D721Med (cell line): ENCODE measurements around the gene ENAH.
"Not testable (repeated sequence)": the region's sequence is repeated elsewhere in the genome, so short reads cannot be mapped to it uniquely, and the experiment has no call there.

ENCODE experiments used
- DNase-seq: peaks from one replicate; pipeline ENCODE4 v3.0.0; 2011; ENCODE audit warnings: low spot score; ENCODE audit not compliant: insufficient read length
- FAIRE-seq: peaks from 2 replicates; lab custom pipeline; 2011; peaks lifted over from hg19 to GRCh38; lab: Jason Lieb, UNC
- TF ChIP-seq, protein P1 (sequence below): IDR thresholded peaks from 2 replicates; pipeline ENCODE4 v1.5.1; 2012; ENCODE audit warnings: mild to moderate bottlenecking, control low read depth; ENCODE audit not compliant: insufficient read depth; ENCODE audit errors: missing control alignments

The ENAH gene

DNA sequence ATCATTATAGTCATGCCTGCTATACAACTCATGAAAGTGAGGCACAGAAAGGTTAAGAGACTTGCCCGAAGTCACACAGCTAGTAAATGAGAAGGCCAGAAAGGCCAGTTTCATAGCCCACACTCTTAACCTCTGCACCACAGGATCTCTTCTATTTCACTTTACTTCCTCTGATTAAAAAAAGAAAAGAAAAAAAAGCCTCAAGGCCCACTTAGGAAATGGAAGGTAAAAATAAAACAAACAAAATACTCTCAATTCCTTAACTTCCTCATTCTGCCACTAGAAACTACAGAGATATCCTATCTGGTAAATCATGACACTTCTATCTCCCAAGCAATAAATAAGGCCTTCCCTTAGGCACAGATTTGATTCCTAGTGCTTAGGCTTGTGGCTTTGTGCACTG, 7.6 kb upstream of the ENAH start:
- FAIRE-seq: no peak
- DNase-seq: no peak
- TF ChIP-seq, protein P1, sequence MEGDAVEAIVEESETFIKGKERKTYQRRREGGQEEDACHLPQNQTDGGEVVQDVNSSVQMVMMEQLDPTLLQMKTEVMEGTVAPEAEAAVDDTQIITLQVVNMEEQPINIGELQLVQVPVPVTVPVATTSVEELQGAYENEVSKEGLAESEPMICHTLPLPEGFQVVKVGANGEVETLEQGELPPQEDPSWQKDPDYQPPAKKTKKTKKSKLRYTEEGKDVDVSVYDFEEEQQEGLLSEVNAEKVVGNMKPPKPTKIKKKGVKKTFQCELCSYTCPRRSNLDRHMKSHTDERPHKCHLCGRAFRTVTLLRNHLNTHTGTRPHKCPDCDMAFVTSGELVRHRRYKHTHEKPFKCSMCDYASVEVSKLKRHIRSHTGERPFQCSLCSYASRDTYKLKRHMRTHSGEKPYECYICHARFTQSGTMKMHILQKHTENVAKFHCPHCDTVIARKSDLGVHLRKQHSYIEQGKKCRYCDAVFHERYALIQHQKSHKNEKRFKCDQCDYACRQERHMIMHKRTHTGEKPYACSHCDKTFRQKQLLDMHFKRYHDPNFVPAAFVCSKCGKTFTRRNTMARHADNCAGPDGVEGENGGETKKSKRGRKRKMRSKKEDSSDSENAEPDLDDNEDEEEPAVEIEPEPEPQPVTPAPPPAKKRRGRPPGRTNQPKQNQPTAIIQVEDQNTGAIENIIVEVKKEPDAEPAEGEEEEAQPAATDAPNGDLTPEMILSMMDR: no peak

DNA sequence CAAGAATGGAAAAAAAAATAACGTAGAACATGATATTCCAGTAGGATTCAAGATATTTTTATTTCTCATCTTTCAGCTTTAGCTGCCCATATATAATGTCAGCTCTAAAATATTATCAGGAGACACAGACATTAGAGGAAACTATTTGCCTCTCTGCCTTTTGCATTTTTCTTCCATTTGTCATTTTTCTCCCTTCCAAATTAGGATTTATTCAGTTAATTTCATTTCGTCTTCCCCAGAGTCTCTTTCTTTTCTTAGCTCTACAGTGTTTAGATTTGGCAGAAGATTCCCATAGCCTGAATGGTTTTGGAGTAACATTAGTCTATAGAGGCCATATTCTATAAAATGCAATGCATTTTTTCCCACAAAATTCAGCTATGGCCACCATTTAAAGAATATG, 5.1 kb upstream of the ENAH start:
- TF ChIP-seq, protein P1: no peak
- DNase-seq (no peak), FAIRE-seq (no peak)

DNA sequence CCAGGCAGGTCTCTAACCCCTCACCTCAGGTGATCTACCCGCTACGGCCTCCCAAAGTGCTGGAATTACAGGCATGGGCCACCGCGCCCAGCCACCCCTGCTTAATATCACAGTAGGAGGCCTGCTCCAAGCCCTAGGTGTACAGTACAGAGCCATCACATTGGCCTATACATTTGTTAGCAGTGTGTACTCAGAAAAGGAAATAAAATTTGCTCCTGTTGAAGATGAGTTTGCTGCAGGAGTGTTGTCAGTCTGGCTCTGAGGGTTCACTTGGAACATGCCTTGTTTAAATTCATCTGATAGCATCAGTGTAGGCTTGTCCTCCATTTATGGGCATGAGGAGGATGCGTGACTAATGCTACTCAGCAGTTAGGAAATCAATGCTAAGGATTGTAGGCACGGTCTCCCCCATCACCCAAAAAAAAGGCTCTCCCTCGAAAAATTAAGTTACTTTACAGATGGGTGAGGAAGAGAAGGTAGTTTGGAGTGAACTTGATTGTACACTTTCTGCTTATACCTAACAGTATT, 4.6 kb upstream of the ENAH start:
- FAIRE-seq: no peak
- no peak for DNase-seq
- TF ChIP-seq, protein P1: no peak

DNA sequence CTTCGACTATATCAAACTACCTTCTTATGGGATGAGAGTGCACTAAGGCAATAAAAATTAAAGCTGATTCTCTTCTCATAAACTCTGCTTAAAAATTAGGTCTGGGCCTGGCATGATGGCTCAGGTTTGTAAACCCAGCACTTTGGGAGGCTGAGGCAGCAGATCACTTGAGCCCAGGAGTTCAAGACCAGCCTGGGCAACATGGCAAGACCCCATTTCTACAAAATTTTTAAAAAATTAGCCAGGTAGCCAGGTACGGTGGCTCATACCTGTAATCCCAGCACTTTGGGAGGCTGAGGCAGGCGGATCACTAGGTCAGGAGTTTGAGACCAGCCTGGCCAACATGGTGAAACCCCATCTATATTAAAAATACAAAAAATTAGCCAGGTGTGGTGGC, 3.3 kb upstream of the ENAH start:
- not testable (repeated sequence) for DNase-seq, FAIRE-seq

DNA sequence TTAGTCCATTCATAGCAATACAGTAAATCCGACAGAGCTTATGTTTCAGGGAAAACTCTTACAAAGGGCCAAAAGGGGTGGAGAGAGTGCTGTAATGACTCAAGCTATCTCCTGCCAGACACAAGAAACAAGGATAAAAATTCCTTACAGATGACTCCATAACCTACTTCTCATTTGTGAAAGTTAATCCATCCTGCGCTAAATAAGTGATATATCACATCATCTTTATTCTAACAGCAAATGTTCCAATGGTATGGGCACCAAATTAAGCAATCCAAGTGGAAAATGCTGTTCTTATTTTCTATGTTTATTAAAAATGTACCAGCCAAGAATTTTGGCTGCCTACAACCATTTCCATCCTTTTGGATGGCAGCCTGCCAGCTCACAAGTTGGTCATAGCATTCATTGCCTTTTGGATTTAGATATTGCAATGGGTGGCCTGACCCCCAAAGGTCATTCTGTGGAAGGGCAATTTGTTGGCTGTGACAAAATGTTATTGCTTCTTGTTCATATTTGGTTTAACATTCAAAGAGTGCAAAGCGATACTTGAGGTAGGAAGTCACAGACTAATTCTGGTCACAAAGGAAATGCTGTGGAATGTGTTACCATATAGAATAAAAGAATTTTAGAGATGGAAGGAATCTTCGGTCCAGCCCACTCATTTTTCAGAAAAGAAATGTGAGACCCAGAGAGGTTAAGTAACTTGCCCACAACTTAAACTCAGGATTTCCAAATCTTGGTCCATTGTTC, 2.8 kb upstream of the ENAH start:
- DNase-seq: no peak

DNA sequence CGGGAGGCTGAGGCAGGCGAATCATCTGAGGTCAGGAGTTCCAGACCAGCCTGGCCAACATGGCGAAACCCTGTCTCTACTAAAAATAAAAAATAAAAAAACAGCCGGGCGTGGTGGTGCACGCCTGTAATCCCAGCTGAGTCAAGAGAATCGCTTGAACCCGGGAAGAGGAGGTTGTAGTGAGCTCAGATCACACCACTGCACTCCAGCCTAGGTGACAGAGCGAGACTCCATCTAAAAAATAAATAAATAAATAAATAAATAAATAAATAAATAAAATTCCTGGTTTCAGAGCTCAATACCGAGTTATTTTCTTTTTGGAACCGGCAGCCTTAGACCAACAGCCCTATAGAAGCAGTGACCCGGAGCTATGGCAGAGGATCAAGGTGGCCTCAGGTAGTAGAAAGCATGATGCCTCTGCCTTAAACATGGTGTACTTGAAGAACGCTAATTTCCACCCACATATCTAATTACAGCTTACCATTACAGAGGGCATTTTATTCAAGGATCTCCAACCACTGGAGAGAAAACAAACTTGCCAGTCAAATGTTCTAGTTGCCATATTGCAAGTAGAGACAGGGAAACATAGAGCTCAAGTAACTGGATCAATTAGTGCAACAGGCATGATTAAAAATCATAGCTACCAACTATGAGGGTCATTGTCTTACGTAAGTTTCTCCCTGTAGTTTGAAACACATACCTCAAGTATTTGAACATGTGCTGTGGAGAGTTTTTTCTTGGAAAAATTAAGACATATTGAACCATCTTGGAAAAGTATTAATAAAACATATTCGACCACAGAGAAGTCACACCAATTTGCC, 2.0 kb upstream of the ENAH start:
- DNase-seq (no peak), FAIRE-seq (no peak)
- TF ChIP-seq, protein P1: no peak

More for the DNA sequence above, 2.8 kb upstream of the ENAH start:
- TF ChIP-seq, protein P1: peak; percentile 32
- FAIRE-seq: no peak

DNA sequence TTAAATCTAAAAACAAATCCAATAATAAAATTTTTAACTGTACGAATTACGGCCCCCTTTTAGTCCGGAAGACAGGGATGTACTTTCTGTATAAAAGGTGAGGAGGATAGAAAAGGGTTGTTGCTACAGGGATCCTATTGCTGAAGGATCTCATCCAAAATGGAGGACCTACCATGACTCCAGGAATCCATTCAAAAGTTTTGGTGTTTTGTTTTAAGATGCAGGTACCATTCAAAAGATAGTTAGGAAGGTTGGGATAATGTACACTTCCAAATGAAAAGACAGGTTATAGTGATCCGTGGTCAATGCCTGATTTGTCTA, 1.3 kb upstream of the ENAH start:
- TF ChIP-seq, protein P1: no peak
- DNase-seq (no peak), FAIRE-seq (no peak)
